ENCODE data around the gene IFITM2.
"Not testable (repeated sequence)": the region's sequence is repeated elsewhere in the genome, so short reads cannot be mapped to it uniquely, and the experiment has no call there.

IFITM2 gene

DNA sequence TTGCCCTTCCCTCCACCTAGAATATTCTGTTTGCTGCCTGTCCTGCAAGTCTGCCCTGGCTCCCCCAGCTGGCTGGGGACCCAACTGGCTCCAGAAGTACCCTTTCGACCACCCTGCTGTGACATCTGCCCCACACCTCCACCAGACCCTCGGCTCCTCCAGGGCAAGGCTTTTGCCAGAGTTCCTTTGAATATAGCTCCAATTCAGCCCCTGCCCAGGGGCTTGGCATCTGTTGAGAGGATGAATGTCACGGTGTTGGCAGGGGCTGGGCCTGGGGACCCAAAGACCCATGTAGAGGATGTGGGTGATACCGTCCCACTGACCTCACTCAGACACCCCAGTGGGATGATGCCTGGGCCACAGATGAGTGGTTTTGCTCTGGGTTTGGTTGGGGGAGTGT lies 25.4 kb upstream of the IFITM2 start:
- DNase-seq: no peak

DNA sequence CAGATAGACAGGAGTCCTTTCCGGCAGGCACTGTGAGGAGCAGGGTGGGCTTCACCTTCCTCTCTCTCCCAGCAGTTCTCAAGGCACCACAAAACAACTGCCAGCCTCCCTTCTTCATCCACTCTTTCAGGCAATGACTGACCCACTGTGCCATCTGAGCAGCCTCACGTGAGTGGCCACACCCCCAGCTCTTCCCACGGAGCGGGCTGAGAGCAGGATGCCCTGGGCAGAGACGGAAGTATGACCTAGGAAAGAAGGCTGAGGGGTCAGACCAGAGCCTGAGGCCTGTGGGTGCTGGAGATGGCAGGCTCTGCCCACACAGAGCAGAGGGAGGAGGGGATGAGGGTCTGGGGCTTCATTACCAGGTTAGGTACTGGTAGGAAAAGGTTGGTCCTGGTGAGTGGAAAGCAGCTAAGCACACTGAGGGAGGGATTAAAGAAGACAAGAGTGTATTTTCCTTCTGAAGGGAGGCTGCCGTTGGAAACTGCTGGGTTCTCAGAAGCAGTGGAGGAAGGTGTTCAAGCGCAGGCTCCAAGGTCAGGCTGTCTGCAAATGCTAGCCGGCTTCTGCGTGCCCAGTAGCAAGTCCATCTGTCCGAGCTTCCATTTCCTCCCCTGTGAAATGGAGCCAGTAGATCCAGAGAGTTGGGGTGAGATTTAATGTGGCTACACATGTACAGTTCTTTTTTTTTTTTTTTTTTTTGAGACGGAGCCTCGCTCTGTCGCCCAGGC lies 24.8 kb upstream of the IFITM2 start:
- no peak for DNase-seq

DNA sequence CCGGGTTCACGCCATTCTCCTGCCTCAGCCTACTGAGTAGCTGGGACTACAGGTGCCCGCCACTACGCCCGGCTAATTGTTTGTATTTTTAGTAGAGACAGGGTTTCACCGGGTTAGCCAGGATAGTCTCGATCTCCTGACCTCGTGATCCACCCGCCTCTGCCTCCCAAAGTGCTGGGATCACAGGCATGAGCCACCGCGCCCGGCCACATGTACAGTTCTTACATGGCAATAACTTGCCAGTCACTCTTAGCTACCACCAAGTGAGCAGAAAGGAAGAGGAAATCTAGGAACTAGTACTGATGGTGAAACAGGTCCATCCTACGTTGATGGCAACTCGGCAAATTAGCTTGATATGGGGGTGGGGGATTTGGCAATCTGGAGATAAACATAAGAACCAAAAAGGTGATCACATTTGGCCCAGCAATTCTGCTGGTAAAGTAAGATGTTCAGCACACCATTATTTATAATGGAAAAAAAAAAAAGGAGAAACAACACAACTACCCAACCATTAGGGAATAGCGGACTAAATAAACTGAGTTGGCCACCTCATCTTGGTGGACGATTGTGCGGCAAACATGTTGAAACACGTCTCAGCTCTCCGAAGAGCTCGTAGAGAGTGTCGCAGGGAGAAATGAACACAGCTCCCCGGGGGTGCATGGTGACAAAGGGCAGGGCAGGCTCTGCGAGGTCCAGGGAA lies 24.1 kb upstream of the IFITM2 start:
- DNase-seq: no peak

DNA sequence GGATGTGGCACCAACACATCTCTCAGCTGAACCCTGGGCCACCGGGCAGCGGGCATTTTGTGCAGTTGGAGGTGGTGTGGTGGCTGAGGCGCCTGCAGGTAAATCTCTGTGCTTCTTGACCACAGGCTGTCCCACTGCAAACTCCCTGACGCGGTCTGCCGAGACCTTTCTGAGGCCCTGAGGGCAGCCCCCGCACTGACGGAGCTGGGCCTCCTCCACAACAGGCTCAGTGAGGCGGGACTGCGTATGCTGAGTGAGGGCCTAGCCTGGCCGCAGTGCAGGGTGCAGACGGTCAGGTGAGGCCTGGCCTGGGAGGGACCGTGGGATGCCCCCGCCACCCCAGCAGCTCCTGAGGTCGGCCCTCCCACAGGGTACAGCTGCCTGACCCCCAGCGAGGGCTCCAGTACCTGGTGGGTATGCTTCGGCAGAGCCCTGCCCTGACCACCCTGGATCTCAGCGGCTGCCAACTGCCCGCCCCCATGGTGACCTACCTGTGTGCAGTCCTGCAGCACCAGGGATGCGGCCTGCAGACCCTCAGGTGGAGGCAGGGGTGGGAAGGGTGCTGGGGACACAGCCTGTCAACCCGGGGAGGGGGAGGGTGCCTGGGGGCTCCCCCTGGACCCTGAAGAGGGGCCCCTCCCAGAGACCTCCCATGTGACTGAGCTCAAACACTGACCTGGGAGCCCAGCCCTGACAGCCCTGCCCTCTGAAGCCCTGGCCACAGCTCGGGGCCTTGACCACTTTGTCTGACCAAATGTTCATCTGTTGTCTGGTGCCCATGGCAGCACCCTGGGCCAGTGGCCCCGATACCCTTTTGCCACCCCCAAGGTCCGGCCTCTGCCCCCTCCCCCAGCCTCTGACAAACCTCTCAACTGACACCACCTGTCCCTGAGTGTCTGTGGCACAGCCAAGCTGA lies 23.3 kb upstream of the IFITM2 start:
- no peak for DNase-seq

DNA sequence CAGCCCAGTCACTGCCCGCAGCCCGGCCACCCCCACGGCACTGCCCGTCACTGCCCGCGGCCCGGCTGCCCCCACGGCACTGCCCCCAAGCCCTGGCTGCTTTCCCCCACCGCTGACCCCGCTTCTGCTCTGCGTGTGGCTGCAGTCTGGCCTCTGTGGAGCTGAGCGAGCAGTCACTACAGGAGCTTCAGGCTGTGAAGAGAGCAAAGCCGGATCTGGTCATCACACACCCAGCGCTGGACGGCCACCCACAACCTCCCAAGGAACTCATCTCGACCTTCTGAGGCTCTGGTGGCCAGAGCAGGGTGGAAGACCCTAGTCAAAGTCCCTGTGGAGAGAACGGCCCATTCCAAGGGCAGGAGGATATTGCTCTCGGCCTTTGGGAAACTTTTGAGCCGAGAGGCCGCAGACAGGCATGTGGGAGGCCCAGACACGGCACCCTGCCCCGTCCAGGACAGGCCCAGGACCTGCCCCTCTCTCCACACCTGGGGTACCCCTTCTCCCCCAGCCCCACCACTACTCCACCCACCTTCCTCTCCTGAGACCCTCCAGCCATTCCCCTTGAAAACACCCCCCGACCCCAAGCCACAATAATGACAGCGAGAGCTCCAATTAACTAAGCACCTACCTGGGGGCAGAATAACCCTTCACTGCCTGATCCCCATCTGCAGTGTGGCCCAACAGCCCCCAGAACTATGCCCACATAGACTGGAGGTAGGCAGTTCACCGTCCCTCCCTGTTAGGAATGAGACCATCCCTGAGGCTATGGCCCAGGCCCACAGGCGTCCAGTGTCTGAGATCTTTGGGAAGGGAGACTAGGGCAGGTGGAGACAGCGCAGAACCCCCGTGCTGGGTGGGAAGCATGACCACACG lies 22.4 kb upstream of the IFITM2 start:
- no peak for DNase-seq

DNA sequence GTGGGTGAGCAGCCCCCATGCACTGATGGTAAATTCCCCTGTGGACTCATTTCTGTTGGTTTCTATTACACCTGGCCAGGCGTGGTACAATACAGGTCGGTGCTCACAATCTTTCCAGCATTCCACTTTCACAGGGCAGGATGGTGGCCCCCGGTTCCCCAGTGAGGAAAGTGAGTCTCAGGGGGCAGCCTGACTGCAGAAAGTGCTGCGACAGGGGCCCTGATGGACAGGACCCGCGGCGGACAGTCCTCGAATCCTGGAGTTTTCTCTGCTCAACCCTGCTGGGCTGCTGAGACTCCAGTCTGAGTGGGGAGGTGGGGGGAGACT lies 21.8 kb upstream of the IFITM2 start:
- DNase-seq: no peak

DNA sequence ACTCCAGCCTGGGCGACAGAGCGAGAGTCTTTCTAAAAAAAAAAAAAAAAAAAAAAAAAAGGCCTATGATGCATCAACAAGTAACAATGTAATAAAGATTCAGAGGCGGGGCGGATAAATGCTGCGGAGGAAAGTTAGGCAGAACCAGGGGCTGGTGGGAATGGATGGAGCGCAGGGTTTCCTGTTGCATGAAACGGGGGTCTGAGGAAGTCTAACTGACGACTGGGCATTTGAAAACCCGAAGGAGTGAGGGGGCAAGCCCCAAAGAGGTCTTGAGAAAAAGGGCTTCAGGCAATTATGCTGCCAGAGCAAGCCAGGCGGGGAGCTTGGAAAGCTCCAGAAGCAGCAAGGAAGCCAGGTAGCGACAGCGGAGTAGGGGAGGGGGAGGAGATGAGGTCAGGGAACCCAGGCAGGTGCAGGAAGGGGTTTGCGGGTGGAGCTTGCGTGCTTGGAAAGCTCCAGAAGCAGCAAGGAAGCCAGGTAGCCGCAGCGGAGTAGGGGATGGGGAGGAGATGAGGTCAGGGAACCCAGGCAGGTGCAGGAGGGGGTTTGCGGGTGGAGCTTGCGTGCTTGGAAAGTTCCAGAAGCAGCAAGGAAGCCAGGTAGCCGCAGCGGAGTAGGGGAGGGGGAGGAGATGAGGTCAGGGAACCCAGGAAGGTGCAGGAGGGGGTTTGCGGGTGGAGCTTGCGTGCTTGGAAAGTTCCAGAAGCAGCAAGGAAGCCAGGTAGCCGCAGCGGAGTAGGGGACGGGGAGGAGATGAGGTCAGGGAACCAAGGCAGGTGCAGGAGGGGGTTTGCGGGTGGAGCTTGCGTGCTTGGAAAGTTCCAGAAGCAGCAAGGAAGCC lies 20.4 kb upstream of the IFITM2 start:
- not testable (repeated sequence) for DNase-seq

DNA sequence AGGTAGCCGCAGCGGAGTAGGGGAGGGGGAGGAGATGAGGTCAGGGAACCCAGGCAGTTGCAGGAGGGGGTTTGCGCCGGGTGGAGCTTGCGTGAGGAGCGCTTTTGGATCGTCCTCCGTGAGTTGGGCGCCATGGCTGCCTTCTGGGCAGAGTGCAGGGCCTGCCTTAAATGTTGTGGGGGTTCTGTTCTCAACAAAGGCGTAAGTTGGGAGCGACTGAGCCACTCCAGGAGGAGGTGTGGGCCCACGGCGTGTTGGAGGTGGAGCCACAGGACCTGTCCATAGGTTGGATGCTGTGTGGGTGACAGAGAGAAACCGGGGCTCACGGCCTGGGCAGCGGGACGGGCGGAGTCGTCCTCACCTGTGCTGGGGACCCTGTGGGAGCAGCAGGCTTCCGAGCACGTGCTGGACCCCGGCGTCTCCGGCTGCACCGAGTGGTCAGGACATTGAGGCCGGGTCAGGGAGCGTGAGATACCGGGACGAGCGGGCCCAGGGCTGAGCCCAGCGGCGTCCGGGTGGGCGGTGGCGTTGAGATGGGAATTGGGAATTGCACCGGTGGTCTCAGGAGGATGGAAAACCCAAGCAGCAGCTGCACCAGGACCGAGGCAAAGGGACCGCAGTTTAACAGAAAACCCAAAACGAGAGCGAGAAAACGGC lies 19.7 kb upstream of the IFITM2 start:
- no peak for DNase-seq

DNA sequence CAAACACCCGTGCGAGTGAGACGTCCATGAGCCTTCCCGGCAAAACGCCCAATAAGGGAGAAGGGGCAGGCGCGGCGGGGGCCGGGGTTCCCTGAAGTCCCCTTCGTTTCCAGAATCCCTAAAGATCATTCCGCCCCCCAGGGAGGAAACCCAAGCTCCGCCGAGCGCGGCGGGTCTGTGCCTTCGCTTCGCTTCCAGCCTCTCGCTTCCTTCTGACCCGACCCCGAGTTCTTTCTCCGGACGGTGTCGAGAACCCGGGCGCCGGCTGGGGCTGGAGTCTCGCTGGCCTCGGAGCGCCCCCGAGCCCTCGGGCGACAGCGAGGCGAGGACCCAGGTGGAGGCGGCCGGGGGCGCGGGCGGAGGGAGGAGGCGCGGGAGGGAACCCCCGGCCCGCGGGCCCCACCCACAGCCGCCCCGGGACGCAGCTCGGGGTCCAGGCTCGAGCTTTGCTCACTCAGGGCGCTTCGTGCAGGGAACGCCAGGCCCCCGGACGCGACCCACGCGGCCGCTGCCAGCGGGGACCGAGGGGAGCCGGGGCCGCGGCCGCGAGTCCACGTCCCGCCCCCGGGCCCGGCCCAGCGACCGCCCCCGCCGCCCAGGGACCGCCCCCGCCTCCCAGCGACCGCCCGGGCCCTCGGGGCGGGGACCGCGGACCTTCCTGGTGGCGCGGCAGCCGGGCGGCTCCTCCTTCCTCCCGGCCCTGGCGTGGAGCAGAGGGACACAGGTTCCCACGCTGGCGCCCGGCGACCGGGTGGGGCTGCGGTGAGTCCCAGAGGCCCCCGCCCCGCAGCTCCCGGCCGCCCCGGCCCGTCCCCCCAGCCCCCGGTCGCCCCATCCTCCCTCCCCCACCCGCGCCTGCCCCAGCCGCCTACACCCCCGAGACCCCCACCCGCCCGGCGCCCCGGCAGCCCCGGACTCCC lies 18.9 kb upstream of the IFITM2 start, which contains the start of gene PGGHG:
Gene PGGHG, plus strand, starts transcription at position 649 of the 920 bp plus-strand sequence. CDS start 691 bp downstream, outside the sequence.
- DNase-seq: no peak

DNA sequence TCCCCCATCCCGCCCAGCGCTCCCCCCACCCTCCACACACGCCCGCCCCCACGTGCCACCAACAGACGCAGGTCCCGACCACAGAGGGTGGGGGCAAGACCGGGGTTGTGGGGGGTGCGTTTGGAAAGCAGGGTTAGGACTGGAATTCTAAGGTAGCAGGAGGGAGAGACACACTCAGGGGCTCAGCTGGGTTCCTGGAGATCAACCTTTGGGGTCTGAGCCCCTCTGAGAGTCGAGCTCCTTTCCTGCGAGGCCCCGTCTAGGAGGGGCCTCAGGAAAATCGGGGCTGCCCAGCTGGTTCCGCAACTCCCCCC lies 18.3 kb upstream of the IFITM2 start:
- no peak for DNase-seq

DNA sequence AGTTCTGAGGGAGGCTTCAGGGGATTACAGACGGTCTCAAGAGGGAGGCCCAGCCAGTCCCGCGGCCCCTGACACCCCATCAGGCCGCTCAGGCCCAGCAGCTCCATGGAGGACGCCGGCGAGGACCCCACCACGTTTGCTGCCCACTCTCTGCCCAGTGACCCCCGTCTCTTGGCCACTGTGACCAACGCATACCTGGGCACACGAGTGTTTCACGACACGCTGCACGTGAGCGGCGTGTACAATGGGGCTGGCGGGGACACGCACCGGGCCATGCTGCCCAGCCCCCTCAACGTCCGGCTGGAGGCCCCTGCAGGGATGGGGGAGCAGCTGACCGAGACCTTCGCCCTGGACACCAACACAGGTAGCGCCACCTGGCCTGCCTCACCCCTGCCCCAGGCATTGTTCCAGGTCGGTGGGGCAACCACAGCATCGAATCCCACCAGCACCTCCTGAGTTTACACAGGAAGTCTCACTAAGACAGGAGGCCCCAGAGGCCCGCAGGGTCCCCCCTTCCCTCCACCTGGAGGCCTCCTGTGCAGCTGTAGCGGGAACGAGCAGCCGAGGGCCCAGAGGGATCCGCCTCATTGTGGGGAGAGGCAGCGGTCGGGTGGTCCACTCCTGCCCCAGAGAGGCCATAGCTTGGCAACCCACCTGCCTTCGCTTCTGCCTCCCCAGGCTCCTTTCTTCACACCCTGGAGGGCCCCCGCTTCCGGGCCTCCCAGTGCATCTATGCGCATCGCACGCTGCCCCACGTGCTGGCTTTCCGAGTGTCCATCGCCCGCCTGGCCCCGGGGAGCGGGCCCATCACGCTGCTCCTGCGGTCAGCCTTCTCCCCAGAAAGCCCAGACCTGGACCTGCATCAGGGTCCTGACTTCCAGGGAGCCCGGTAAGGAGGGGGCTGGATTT lies 17.6 kb upstream of the IFITM2 start:
- DNase-seq: no peak

DNA sequence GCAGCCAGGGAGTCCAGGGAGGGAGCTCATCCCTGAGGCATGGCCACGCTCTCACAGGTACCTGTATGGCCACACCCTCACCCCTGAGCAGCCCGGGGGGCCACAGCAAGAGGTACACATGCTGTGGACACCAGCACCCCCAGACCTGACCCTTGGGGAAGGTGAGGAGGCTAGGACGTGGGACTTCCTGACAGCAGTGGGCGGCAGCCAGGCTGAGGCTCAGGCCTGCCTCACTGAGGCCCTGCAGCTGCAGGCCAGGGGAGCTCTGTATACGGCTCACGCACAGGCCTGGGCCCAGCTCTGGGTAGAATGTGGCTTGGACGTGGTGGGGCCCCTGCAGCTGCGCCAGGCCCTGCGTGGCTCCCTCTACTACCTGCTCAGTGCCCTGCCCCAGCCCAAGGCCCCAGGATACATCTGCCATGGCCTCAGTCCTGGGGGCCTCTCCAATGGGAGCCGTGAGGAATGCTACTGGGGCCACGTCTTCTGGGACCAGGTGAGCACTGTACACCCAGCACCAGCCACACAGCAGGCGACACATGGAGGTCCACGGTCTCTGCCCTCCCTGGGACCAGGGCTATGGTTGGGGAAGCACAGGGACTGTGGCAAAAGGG lies 16.9 kb upstream of the IFITM2 start:
- DNase-seq: no peak

DNA sequence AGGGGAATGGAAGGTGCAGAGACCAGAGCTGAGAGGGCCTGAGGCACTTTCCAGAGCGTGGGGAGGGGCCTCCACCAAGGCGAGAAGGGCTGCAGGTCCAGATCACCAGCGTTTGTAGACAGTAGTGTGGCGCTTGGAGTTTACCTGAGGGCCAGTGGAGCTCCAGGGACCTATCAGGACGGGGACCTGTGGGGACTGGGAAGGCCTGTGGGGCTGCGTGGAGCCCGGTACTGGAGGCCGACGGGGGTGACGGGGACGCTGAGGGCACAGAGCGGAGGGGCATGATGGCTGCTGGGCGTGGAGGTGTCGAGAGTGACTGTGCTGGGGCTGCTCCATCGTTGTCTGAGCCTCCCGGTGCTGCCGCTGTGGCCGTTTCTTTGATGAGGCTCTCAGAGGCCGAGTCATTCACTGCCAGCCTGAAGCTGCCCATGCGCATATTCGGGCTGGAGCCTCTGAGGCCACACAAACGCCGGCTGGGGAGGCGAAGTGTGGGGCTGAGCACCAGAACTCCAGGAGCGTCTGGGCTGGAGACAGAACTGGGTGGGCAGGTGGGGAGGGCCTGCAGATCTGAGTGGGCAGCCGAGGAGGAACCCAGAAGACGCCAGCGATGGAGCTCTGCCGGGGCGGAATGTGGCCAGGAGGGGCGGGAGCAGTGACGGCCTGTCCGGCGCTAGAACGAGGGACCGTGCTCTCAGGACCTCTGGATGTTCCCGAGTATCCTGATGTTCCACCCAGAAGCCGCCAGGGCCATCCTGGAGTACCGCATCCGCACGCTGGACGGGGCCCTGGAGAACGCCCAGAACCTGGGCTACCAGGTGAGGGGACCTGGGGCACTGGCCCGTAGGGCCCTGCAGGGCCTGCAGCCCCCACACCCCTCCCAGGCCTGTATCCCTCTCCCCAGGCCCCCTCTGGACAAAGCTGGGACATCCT lies 16.1 kb upstream of the IFITM2 start:
- DNase-seq: no peak

DNA sequence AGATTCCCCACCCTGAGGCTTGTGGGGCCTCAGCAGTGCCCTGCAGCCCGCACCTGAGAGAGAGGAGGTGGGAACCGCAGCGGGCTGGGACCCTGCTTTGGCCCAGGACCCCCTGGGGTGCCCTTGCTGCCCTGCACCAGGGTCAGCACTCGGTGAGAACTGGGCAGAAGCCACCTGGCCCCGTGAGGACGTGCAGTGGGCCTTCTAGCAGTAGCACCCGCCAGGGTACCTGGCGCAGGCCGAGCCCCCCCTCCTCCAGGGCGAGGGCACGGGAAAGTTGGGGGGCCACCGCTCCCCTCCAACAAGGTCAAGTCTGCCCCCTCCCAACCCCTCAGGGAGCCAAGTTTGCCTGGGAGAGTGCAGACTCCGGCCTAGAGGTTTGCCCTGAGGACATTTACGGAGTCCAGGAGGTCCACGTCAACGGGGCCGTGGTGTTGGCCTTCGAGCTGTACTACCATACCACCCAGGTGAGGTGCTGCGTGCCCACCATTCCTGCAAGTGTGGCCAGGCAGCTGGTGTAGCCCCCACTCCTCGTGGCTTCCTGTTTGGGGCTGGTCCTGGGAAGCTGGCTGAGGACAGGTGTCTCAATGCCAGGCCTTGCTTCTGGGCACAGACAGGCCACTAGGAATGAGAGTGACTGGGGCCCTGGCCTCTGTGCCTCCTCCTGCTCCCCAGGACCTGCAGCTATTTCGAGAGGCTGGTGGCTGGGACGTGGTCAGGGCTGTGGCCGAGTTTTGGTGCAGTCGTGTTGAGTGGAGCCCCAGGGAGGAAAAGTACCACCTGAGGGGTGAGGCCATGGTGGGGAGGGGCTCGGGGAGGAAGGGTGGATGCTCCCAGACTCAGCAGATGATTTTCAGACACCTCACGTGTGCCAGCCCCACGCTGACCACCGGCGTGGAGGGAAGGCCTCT lies 15.2 kb upstream of the IFITM2 start:
- no peak for DNase-seq

DNA sequence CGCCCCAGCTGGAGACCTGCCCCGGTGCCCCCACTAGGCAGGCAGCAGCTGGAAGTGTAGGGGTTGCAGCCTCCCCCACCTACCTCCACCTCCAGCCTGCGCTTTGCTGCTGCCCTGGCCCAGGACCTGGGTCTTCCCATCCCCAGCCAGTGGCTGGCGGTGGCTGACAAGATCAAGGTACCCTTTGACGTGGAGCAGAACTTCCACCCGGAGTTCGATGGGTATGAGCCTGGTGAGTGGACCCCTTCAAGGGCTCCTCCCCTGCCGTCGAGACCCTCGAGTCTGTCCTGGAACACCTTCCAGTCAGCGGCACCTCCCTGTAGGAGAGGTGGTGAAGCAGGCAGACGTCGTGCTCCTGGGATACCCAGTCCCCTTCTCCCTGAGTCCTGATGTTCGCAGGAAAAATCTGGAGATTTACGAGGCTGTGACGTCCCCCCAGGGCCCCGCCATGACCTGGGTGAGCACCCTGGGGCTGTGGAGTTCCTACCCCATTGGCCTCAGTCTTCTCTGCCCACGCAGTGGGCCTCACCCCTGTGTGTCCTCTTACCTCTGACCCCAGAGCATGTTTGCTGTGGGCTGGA lies 14.3 kb upstream of the IFITM2 start:
- no peak for DNase-seq
